SU-DHL-6 (cell line): ENCODE measurements around the gene GFOD1.

Source experiments
- H2AFZ ChIP-seq: fragments of 200-600 bp; sonication (generic); 2 replicates; pipeline ENCODE4 v1.6.1; 2014; ENCODE audit warnings: low read depth, mild to moderate bottlenecking, moderate library complexity, mixed read lengths, antibody characterized with exemption, low read length; ENCODE audit not compliant: severe bottlenecking
- H3F3A ChIP-seq: fragments of 200-600 bp; shearing (Covaris generic); 2 replicates; pipeline ENCODE4 v1.6.0; 2016; ENCODE audit warnings: antibody characterized with exemption, mild to moderate bottlenecking; ENCODE audit not compliant: insufficient read depth
- H3K27ac ChIP-seq: fragments of 200-600 bp; sonication (generic); 2 replicates; pipeline ENCODE4 v1.5.1; 2016; ENCODE audit warnings: low read depth, mild to moderate bottlenecking, low read length, moderate library complexity, mixed read lengths
- H3K27me3 ChIP-seq: fragments of 200-600 bp; sonication (generic), shearing (Covaris generic); 2 replicates; pipeline ENCODE4 v1.6.0; 2014; ENCODE audit warnings: mild to moderate bottlenecking, low read length
- H3K36me3 ChIP-seq: fragments of 200-600 bp; sonication (generic); 2 replicates; pipeline ENCODE4 v1.6.1; 2014; ENCODE audit warnings: mild to moderate bottlenecking, low read length, mixed read lengths
- H3K4me2 ChIP-seq: fragments of 300-600, 200-600 bp; shearing (Covaris generic), sonication (generic); 2 replicates; pipeline ENCODE4 v1.6.0; 2014; ENCODE audit warnings: low read length, low read depth, mild to moderate bottlenecking; ENCODE audit not compliant: poor library complexity, severe bottlenecking
- H3K4me3 ChIP-seq: fragments of 200-600 bp; sonication (generic); 2 replicates; pipeline ENCODE4 v1.5.1; 2014; ENCODE audit warnings: antibody characterized with exemption, low read length, mild to moderate bottlenecking, mixed read lengths; ENCODE audit not compliant: insufficient read depth, poor library complexity, severe bottlenecking
- H3K79me2 ChIP-seq: fragments of 200-600 bp; sonication (generic); 2 replicates; pipeline ENCODE4 v1.6.1; 2014; ENCODE audit warnings: mild to moderate bottlenecking, low read length, moderate library complexity; ENCODE audit not compliant: insufficient read depth
- H3K9ac ChIP-seq: fragments of 200-600 bp; sonication (generic); 2 replicates; pipeline ENCODE4 v1.7.0; 2014; ENCODE audit warnings: mild to moderate bottlenecking, low read length
- H3K9me2 ChIP-seq: fragments of 200-600 bp; sonication (generic); replicated peaks from 2 replicates; pipeline ENCODE4 v1.6.1; 2014; ENCODE audit warnings: low read length; ENCODE audit not compliant: insufficient read depth
- H3K9me3 ChIP-seq: fragments of 200-600 bp; sonication (generic); 2 replicates; pipeline ENCODE4 v1.6.1; 2014; ENCODE audit warnings: low read length, mixed read lengths; ENCODE audit not compliant: insufficient read depth
- H4K20me1 ChIP-seq: fragments of 200-600 bp; sonication (generic); 2 replicates; pipeline ENCODE4 v1.6.1; 2014; ENCODE audit warnings: low read depth, mild to moderate bottlenecking, antibody characterized with exemption, low read length, moderate library complexity, mixed read lengths
- CTCF ChIP-seq: fragments of 200-600 bp; sonication (generic); IDR thresholded peaks from one replicate; pipeline ENCODE4 v1.5.1; 2017; ENCODE audit warnings: antibody characterized with exemption, mild to moderate bottlenecking, low read length, moderate library complexity; ENCODE audit not compliant: insufficient read depth, poor library complexity, severe bottlenecking
- EZH2phosphoT487 ChIP-seq: fragments of 200-600 bp; sonication (generic), shearing (Covaris generic); conservative IDR thresholded peaks from 2 replicates; pipeline ENCODE4 v1.6.1; 2018; ENCODE audit warnings: mild to moderate bottlenecking, antibody characterized with exemption, low read length, moderate library complexity, mixed read lengths

GFOD1 gene

GRCh38 chr6:13490402-13490801 is 3.0 kb upstream of the GFOD1 start:
- Histone ChIP-seq H2AFZ (no peak overlapping the region), H3K27me3 (no peaks in the 10 kb centered on the region), H4K20me1 (peaks cover under 1% of the 10 kb centered on the region; the same call in 1 of the 2 replicates), H3K4me2 (no peak overlapping the region), H3F3A (no peaks in the 10 kb centered on the region), H3K36me3 (no peaks in the 10 kb centered on the region), H3K4me3 (no peak overlapping the region), H3K79me2 (no peaks in the 10 kb centered on the region), H3K9me2 (no peaks in the 10 kb centered on the region), H3K9ac (no peak overlapping the region), H3K27ac (no peak overlapping the region), H3K9me3 (no peaks in the 10 kb centered on the region)
- TF ChIP-seq CTCF (no peak), EZH2phosphoT487 (no peak)

- no peaks in the 10 kb centered on the region for H3K27me3 ChIP-seq
- H3K9me3 ChIP-seq: no peaks in the 10 kb centered on the region
- no peaks in the 10 kb centered on the region for H3K79me2 ChIP-seq
- H4K20me1 ChIP-seq: peaks cover 3% of the 10 kb centered on the region; the same call in 1 of the 2 replicates
- H3K9me2 ChIP-seq: no peaks in the 10 kb centered on the region
- no peaks in the 10 kb centered on the region for H3K36me3 ChIP-seq
- H3K9ac ChIP-seq: no peak overlapping the region
- no peak overlapping the region for H3K4me3 ChIP-seq
- TF ChIP-seq EZH2phosphoT487 (no peak), CTCF (no peak)
- H3F3A ChIP-seq: 0 out of 2 replicates have a peak, but pooled peaks cover 4% of the 10 kb centered on the region
- H3K4me2 ChIP-seq: no peak overlapping the region
- no peak overlapping the region for H2AFZ ChIP-seq
- no peak overlapping the region for H3K27ac ChIP-seq
Observed at GRCh38 chr6:13488896-13489237, 1.5 kb upstream of the GFOD1 start.

- peak overlapping the region; percentile 47; the same call in 1 of the 2 replicates for H3K9ac ChIP-seq
- no peaks in the 10 kb centered on the region for H3K79me2 ChIP-seq
- H3K9me2 ChIP-seq: no peaks in the 10 kb centered on the region
- H3F3A ChIP-seq: 0 out of 2 replicates have a peak, but pooled peaks cover 4% of the 10 kb centered on the region
- H3K36me3 ChIP-seq: no peaks in the 10 kb centered on the region
- H3K27me3 ChIP-seq: no peaks in the 10 kb centered on the region
- peaks cover 3% of the 10 kb centered on the region; the same call in 1 of the 2 replicates for H4K20me1 ChIP-seq
- H2AFZ ChIP-seq: peak overlapping the region; percentile 90
- no peak for TF ChIP-seq EZH2phosphoT487
- TF ChIP-seq CTCF: no peak
- peak overlapping the region; percentile 81 for H3K4me2 ChIP-seq
- peak overlapping the region; percentile 60 for H3K4me3 ChIP-seq
- H3K27ac ChIP-seq: no peak overlapping the region
- H3K9me3 ChIP-seq: no peaks in the 10 kb centered on the region
Observed at GRCh38 chr6:13488015-13488895, 855 bp upstream of the GFOD1 start.
